GM19324 (cell line): Measurements from ENCODE around the gene TBXAS1.
A peak's percentile ranks its signal among the peaks of the same experiment; 100 is the strongest.

Source experiments
- ATAC-seq: cut with Tn5 transposase; IDR thresholded peaks from one replicate; pipeline ENCODE4 v1.9.1; 2021; ENCODE audit warnings: mild to moderate bottlenecking, moderate library complexity; ENCODE audit not compliant: unreplicated experiment, low FRiP score

TBXAS1 gene

DNA sequence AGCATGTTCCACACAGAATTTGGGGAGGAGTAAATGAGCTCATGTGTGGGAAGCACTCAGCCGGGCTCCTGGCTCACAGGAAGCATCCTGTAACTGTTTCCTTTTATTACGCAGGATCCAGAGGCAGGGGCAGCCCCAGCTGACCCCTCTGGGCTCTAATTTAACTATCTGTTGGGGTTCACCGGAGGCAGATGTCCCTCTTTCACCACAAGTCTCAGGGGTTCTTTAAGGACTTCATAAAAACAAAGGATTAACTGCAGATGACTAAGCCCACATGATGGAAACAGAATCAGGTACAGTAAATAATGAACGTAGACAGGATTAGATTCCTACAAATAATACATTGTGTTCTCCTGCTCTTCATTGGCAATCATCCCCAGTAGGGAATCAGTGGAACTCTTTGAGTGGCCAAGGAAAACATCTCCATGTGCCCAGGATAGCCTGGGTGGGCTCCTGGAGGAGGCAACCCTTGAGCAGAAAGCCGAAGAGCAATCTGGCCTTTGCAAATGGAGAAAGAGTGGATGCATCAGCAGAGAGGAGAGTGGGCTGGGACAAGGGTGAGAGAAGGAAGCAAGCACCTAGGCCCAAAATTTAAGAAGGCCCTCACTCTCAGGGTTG, 24.6 kb downstream of the TBXAS1 start:
- no peak for ATAC-seq

DNA sequence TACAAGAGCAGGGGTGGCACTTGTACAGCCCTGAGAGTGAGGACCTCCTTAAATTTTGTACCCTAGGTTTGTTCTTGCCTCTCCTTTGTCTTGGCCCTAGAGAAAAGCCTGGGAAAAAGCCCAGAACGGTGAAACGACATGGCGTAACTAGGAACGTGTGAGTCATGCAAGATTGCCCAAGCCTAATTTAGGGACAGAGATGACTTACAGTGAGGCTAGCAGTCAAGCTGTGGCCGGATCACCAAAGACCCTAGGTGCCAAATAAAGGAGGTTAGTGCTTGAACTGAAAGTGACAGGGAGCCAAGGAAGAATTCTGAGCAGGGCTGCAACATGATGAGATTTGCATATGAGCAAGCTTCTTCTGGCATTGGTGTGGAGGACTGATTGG, 25.1 kb downstream of the TBXAS1 start:
- ATAC-seq, result no peak

GRCh38 chr7:139854803-139855497, 25.9 kb downstream of the TBXAS1 start:
- peak; percentile 34 for ATAC-seq

- ATAC-seq, result peak; percentile 62
Measured at GRCh38 chr7:139855498-139856270, 26.6 kb downstream of the TBXAS1 start.

GRCh38 chr7:139857791-139858190, 28.7 kb downstream of the TBXAS1 start:
- no peak for ATAC-seq

DNA sequence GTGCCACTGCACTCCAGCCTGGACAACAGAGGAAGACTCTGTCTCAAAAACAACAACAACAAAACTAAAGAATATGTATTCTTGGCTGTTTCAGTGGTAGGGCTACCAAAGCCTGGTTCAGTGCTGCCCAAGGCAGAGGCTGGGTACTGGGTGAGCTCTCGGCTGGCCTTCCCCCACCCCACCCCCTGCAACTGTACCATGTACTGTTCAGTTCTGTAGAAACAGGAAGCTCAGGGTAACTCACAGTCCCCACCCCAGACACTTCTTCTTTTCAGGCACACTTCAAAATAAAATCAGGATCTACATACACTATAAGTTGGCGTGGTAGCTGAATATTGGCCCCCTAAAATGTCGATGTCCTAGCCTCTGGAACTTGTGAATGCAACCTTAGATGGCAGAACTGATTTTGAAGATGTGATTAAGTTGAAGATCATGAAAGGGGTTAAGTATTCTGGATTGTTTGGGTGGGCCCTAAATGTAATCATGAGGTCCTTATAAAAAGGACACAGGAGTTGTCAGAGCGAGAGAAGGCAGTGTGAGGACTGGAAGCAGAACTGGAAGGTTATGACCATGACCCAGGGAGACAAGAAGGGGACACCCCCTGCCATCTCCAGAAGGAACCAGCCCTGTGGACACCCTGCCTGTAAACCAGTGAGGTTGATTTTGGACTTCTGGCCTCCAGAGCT, 31.2 kb downstream of the TBXAS1 start:
- ATAC-seq, result no peak

DNA sequence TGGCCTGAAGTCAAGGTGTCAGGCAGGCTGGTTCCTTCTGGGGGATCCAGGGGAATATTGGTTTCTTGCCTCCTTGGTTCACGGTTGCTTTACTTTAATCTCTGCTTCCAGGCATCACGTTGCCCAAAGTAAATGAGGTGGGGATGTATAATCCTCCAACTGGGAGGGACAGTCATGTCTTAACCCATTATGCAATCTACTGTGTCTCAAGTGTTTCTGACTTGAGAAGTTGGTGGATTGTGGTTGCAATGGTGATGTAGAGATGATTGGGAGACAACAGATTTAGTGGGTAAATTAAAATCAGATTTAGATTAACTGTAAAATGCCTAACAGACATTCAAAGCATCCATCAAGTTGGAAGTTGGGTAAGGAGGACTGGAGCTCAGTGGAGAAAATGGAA, 32.7 kb downstream of the TBXAS1 start:
- no peak for ATAC-seq

DNA sequence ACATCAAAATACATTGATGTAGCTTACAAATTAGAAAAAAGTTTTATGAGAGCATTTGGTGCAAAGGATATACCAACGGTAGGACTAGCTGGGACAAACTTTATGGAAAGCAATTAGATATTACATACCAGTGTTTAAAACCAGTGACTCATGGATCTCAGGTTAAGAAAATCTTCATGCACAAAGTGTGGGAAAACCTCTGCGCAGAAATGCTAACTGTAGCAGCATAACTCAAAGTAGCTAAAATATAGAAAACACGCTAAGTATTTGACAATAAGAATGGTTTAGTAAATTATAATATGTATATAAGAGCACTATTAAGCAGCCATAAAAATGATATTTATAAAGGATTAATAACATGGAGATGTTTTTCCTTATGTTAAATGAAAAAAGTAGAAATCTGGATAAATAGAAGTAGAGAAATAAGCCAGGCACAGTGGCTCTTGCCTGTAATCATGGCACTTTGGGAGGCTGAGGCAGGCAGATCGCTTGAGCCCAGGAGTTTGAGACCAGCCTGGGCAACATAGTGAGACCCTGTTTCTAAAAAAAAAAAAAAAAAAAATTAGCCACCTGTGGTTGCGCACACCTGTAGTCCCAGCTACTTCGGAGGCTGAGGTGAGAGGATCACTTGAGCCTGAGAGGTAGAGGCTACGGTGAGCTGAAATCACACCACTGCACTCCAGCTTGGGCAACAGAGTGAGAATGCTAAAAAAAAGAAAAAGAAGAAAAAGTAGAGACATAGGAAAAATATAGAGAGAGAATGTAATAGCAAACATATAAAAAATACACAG, 37.2 kb downstream of the TBXAS1 start:
- ATAC-seq, result no peak

DNA sequence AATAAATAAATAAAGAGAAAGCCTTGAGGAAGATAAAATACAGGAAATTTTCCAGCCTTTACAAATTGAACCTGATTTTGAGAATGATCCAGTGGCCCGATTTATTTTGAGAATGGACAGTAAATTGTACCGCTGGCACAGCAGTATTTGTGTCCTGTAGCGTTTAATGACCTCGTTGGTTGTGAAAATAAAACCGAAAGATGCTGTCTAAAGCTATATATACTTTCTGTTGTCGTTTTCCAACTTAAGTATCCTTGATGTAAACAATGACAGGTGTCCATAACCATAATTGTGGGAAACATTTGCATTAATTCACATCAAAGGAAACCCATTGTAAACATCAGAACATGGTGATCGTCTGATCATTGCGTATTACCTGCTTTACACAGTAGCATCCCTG, 38.8 kb downstream of the TBXAS1 start:
- ATAC-seq, result no peak

DNA sequence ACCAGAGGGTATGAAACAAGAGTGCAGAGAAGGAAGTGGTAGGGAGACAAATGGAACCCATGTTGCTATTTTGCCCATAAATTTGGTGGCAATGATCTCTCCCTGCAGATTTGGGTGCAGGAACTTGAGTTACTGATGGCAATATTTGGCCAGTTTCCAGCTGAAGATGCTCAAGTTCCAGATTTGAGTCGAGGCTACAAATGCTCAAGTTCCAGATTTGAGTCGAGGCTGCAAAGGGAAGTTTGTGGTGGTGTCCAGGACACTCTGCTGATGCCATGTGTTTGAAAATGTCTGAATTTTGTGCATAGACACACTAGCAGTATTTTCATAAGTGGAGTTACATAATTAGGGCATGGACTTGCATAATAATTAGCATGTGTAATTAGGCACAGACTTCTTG, 40.8 kb downstream of the TBXAS1 start:
- no peak for ATAC-seq

- no peak for ATAC-seq
Measured at GRCh38 chr7:139870380-139870779, 41.3 kb downstream of the TBXAS1 start.

GRCh38 chr7:139871331-139871730, 42.3 kb downstream of the TBXAS1 start:
- ATAC-seq, result no peak

GRCh38 chr7:139871820-139872219, 42.8 kb downstream of the TBXAS1 start:
- ATAC-seq, result no peak

DNA sequence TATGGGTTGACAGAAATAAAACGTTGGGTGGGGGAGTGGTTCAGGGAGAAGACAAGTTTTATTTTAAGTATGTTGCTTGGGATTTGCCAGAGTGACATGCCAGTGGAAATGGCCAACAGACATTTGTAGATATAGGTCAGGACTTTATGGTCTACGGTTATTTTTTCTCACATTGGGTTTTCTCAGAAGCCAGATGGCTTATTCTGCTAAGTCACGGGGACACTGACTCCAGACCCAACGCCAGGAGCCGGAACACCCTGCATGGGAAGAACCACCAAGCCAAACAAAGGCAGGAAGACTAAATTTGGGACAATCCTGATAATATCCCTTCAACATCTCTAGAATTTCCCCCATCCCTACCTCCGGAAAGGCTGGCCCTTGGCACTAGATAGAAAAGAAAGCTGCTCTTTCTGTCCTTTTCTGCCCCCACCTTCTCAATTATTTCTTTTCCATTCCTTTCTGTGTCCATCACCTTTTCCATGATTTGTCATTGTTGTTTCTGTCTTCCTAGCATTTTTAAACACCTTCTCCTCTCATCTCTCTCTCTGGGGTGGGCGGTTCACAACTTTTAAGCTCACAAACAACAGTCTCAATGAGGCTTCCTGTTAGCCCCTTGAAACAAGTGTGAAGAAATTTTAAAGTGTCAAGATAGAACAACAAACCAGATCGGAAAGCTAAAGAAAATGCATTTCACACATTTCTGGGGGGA, 44.7 kb downstream of the TBXAS1 start:
- no peak for ATAC-seq

DNA sequence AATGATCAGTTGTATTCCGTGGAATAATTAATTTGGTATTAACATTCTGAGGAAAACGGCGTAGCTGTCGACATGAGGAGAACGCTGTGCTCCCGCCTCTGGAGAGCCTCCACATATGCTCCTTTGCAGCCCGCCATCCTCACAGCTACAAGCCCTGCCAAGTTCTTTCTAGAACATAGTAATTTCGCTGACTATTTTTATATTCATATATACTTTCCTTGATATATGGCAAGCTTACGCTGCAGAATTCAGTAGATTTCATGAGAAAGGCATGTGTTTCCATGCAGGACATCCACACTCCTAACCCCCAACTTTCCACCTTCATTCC, 45.2 kb downstream of the TBXAS1 start:
- no peak for ATAC-seq

- ATAC-seq, result peak; percentile 68
Measured at GRCh38 chr7:139875821-139876241, 46.8 kb downstream of the TBXAS1 start.

GRCh38 chr7:139876622-139877283, 47.7 kb downstream of the TBXAS1 start:
- ATAC-seq, result no peak

GRCh38 chr7:139883814-139884213, 54.8 kb downstream of the TBXAS1 start:
- no peak for ATAC-seq

GRCh38 chr7:139884441-139884840, 55.4 kb downstream of the TBXAS1 start:
- no peak for ATAC-seq
